Measurements from ENCODE around the gene NINJ1. TPM values are rescaled to one million over a fixed set of nuclear protein-coding genes. Genes with fewer than 3 reads are reported as not detected.

The NINJ1 gene
- polyA plus RNA-seq = 10 to 100 TPM; 14.9 to 21.7 TPM

- Histone ChIP-seq H3K4me3 (ENCODE audit: low read depth in 1 of 2, low read length in 2 of 2) (peak within 1 kb of the TSS; percentile 63 to 77), H3K27ac (ENCODE audit: low read depth in 2 of 2, low read length in 1 of 2) (peak within 1 kb of the TSS; percentile 89 to 94), H3K9me3 (ENCODE audit: control insufficient read depth in 2 of 2, insufficient read depth in 1 of 2, low read depth in 1 of 2, low read length in 1 of 2) (peaks cover 0 to 4% of the 10 kb centered on the region in 2 donors), H3K27me3 (ENCODE audit: control insufficient read depth in 1 of 2, insufficient read depth in 2 of 2, low read length in 2 of 2) (no peaks in the 10 kb centered on the region), H3K36me3 (ENCODE audit: control insufficient read depth in 2 of 2, insufficient read depth in 2 of 2, low read length in 1 of 2) (no peaks in the 10 kb centered on the region), H3K4me1 (ENCODE audit: control insufficient read depth in 2 of 2, insufficient read depth in 2 of 2, low read length in 1 of 2) (peaks cover 27 to 50% of the 10 kb centered on the region in 2 donors)
- WGBS, 2 donors = 0% methylated on average over 54 to 78 of the region's 78 CpGs
These were observed at the start of gene NINJ1 for GRCh38 chr9:93134015-93134739. NINJ1 (minus strand) TSS chr9:93134251; CDS start chr9:93134217, 34 bp downstream.

- 76 to 86% methylated on average over 5 of the region's 5 CpGs for whole genome bisulfite sequencing, 2 donors
- H3K27me3 ChIP-seq (ENCODE audit: control insufficient read depth in 1 of 2, insufficient read depth in 2 of 2, low read length in 2 of 2) = no peaks in the 10 kb centered on the region
- H3K36me3 ChIP-seq (ENCODE audit: control insufficient read depth in 2 of 2, insufficient read depth in 2 of 2, low read length in 1 of 2) = no peaks in the 10 kb centered on the region
- no peak overlapping the region for H3K27ac ChIP-seq (ENCODE audit: low read depth in 2 of 2, low read length in 1 of 2)
- H3K9me3 ChIP-seq (ENCODE audit: control insufficient read depth in 2 of 2, insufficient read depth in 1 of 2, low read depth in 1 of 2, low read length in 1 of 2) = peaks cover 0 to 3% of the 10 kb centered on the region in 2 donors
- H3K4me3 ChIP-seq (ENCODE audit: low read depth in 1 of 2, low read length in 2 of 2) = no peak overlapping the region
- H3K4me1 ChIP-seq (ENCODE audit: control insufficient read depth in 2 of 2, insufficient read depth in 2 of 2, low read length in 1 of 2) = peaks cover 0 to 12% of the 10 kb centered on the region in 2 donors
These were observed 49.1 kb upstream of the NINJ1 start for GRCh38 chr9:93183131-93183662.

- H3K9me3 ChIP-seq (ENCODE audit: control insufficient read depth in 2 of 2, insufficient read depth in 1 of 2, low read depth in 1 of 2, low read length in 1 of 2) = peaks cover 0 to 3% of the 10 kb centered on the region in 2 donors
- no peak overlapping the region for H3K27ac ChIP-seq (ENCODE audit: low read depth in 2 of 2, low read length in 1 of 2)
- H3K27me3 ChIP-seq (ENCODE audit: control insufficient read depth in 1 of 2, insufficient read depth in 2 of 2, low read length in 2 of 2) = no peaks in the 10 kb centered on the region
- H3K4me3 ChIP-seq (ENCODE audit: low read depth in 1 of 2, low read length in 2 of 2) = no peak overlapping the region
- 55 to 61% methylated on average over 6 of the region's 6 CpGs for WGBS, 2 donors
- H3K4me1 ChIP-seq (ENCODE audit: control insufficient read depth in 2 of 2, insufficient read depth in 2 of 2, low read length in 1 of 2) = peaks cover 0 to 12% of the 10 kb centered on the region in 2 donors
- H3K36me3 ChIP-seq (ENCODE audit: control insufficient read depth in 2 of 2, insufficient read depth in 2 of 2, low read length in 1 of 2) = no peaks in the 10 kb centered on the region
These were observed 48.5 kb upstream of the NINJ1 start for GRCh38 chr9:93182572-93182971.

GRCh38 chr9:93181672-93182435 lies 47.8 kb upstream of the NINJ1 start:
- H3K27ac ChIP-seq (ENCODE audit: low read depth in 2 of 2, low read length in 1 of 2) = no peak overlapping the region
- WGBS, 2 donors = 80 to 81% methylated on average over 5 of the region's 5 CpGs
- no peak overlapping the region for H3K4me3 ChIP-seq (ENCODE audit: low read depth in 1 of 2, low read length in 2 of 2)
- H3K36me3 ChIP-seq (ENCODE audit: control insufficient read depth in 2 of 2, insufficient read depth in 2 of 2, low read length in 1 of 2) = no peaks in the 10 kb centered on the region
- peaks cover 0 to 3% of the 10 kb centered on the region in 2 donors for H3K9me3 ChIP-seq (ENCODE audit: control insufficient read depth in 2 of 2, insufficient read depth in 1 of 2, low read depth in 1 of 2, low read length in 1 of 2)
- peaks cover 0 to 12% of the 10 kb centered on the region in 2 donors for H3K4me1 ChIP-seq (ENCODE audit: control insufficient read depth in 2 of 2, insufficient read depth in 2 of 2, low read length in 1 of 2)
- no peaks in the 10 kb centered on the region for H3K27me3 ChIP-seq (ENCODE audit: control insufficient read depth in 1 of 2, insufficient read depth in 2 of 2, low read length in 2 of 2)

GRCh38 chr9:93180938-93181337 lies 46.9 kb upstream of the NINJ1 start:
- Histone ChIP-seq H3K4me1 (ENCODE audit: control insufficient read depth in 2 of 2, insufficient read depth in 2 of 2, low read length in 1 of 2) (peaks cover 0 to 12% of the 10 kb centered on the region in 2 donors), H3K9me3 (ENCODE audit: control insufficient read depth in 2 of 2, insufficient read depth in 1 of 2, low read depth in 1 of 2, low read length in 1 of 2) (peaks cover 0 to 3% of the 10 kb centered on the region in 2 donors), H3K27me3 (ENCODE audit: control insufficient read depth in 1 of 2, insufficient read depth in 2 of 2, low read length in 2 of 2) (no peaks in the 10 kb centered on the region), H3K36me3 (ENCODE audit: control insufficient read depth in 2 of 2, insufficient read depth in 2 of 2, low read length in 1 of 2) (no peaks in the 10 kb centered on the region), H3K4me3 (ENCODE audit: low read depth in 1 of 2, low read length in 2 of 2) (no peak overlapping the region), H3K27ac (ENCODE audit: low read depth in 2 of 2, low read length in 1 of 2) (no peak overlapping the region)
- 75 to 76% methylated on average over 1 of the region's 1 CpG for WGBS, 2 donors

- Histone ChIP-seq H3K27ac (ENCODE audit: low read depth in 2 of 2, low read length in 1 of 2) (no peak overlapping the region), H3K9me3 (ENCODE audit: control insufficient read depth in 2 of 2, insufficient read depth in 1 of 2, low read depth in 1 of 2, low read length in 1 of 2) (peaks cover 0 to 3% of the 10 kb centered on the region in 2 donors), H3K4me1 (ENCODE audit: control insufficient read depth in 2 of 2, insufficient read depth in 2 of 2, low read length in 1 of 2) (peaks cover 0 to 10% of the 10 kb centered on the region in 2 donors), H3K36me3 (ENCODE audit: control insufficient read depth in 2 of 2, insufficient read depth in 2 of 2, low read length in 1 of 2) (no peaks in the 10 kb centered on the region), H3K27me3 (ENCODE audit: control insufficient read depth in 1 of 2, insufficient read depth in 2 of 2, low read length in 2 of 2) (no peaks in the 10 kb centered on the region), H3K4me3 (ENCODE audit: low read depth in 1 of 2, low read length in 2 of 2) (no peak overlapping the region)
- 83 to 89% methylated on average over 21 to 22 of the region's 22 CpGs for WGBS, 2 donors
These were observed 45.1 kb upstream of the NINJ1 start for GRCh38 chr9:93178851-93179786.

GRCh38 chr9:93177676-93178075 lies 43.6 kb upstream of the NINJ1 start:
- no peaks in the 10 kb centered on the region for H3K36me3 ChIP-seq (ENCODE audit: control insufficient read depth in 2 of 2, insufficient read depth in 2 of 2, low read length in 1 of 2)
- H3K4me3 ChIP-seq (ENCODE audit: low read depth in 1 of 2, low read length in 2 of 2) = no peak overlapping the region
- 85 to 89% methylated on average over 6 of the region's 6 CpGs for WGBS, 2 donors
- H3K4me1 ChIP-seq (ENCODE audit: control insufficient read depth in 2 of 2, insufficient read depth in 2 of 2, low read length in 1 of 2) = no peaks in the 10 kb centered on the region
- no peak overlapping the region for H3K27ac ChIP-seq (ENCODE audit: low read depth in 2 of 2, low read length in 1 of 2)
- no peaks in the 10 kb centered on the region for H3K27me3 ChIP-seq (ENCODE audit: control insufficient read depth in 1 of 2, insufficient read depth in 2 of 2, low read length in 2 of 2)
- peaks cover 0 to 3% of the 10 kb centered on the region in 2 donors for H3K9me3 ChIP-seq (ENCODE audit: control insufficient read depth in 2 of 2, insufficient read depth in 1 of 2, low read depth in 1 of 2, low read length in 1 of 2)

GRCh38 chr9:93174976-93175375 lies 40.9 kb upstream of the NINJ1 start:
- no peaks in the 10 kb centered on the region for H3K4me1 ChIP-seq (ENCODE audit: control insufficient read depth in 2 of 2, insufficient read depth in 2 of 2, low read length in 1 of 2)
- WGBS, 2 donors = 71 to 82% methylated on average over 3 of the region's 3 CpGs
- H3K4me3 ChIP-seq (ENCODE audit: low read depth in 1 of 2, low read length in 2 of 2) = no peak overlapping the region
- H3K9me3 ChIP-seq (ENCODE audit: control insufficient read depth in 2 of 2, insufficient read depth in 1 of 2, low read depth in 1 of 2, low read length in 1 of 2) = peaks cover 0 to 3% of the 10 kb centered on the region in 2 donors
- H3K27me3 ChIP-seq (ENCODE audit: control insufficient read depth in 1 of 2, insufficient read depth in 2 of 2, low read length in 2 of 2) = no peaks in the 10 kb centered on the region
- no peaks in the 10 kb centered on the region for H3K36me3 ChIP-seq (ENCODE audit: control insufficient read depth in 2 of 2, insufficient read depth in 2 of 2, low read length in 1 of 2)
- H3K27ac ChIP-seq (ENCODE audit: low read depth in 2 of 2, low read length in 1 of 2) = no peak overlapping the region
